Trophoblast cell (in vitro differentiated cells and primary cell): ENCODE measurements around the gene CKAP2L.

ENCODE experiments used
- DNase-seq, 2 donors: peaks; one replicate each; pipeline ENCODE4 v3.0.0-alpha.2; 2016
- H2AFZ ChIP-seq: 2 replicates; pipeline ENCODE4 v1.6.1; 2013; ENCODE audit warnings: low read length, moderate library complexity, mild to moderate bottlenecking; ENCODE audit not compliant: insufficient read depth, poor library complexity
- H2AK5ac ChIP-seq: 2 replicates; pipeline ENCODE4 v1.6.1; 2013; ENCODE audit warnings: mild to moderate bottlenecking, low read length
- H2BK120ac ChIP-seq: 2 replicates; pipeline ENCODE4 v1.6.1; 2013; ENCODE audit warnings: low read length, mild to moderate bottlenecking, moderate library complexity; ENCODE audit not compliant: insufficient read depth, poor library complexity
- H2BK12ac ChIP-seq: 2 replicates; pipeline ENCODE4 v1.6.1; 2013; ENCODE audit warnings: mild to moderate bottlenecking, low read length, moderate library complexity
- H2BK5ac ChIP-seq: 2 replicates; pipeline ENCODE4 v1.6.1; 2013; ENCODE audit warnings: low read length, low read depth, moderate library complexity, mild to moderate bottlenecking; ENCODE audit not compliant: poor library complexity
- H3K14ac ChIP-seq: 2 replicates; pipeline ENCODE4 v1.6.1; 2013; ENCODE audit warnings: mild to moderate bottlenecking, low read length
- H3K18ac ChIP-seq: 2 replicates; pipeline ENCODE4 v1.6.1; 2013; ENCODE audit warnings: mild to moderate bottlenecking, low read length
- H3K23ac ChIP-seq: 2 replicates; pipeline ENCODE4 v1.6.1; 2013; ENCODE audit warnings: low read length
- H3K27ac ChIP-seq: 2 replicates; pipeline ENCODE4 v1.5.1; 2013; ENCODE audit warnings: low read depth, mild to moderate bottlenecking, inconsistent platforms, low read length, moderate library complexity
- H3K27me3 ChIP-seq: 2 replicates; pipeline ENCODE4 v1.6.1; 2013; ENCODE audit warnings: inconsistent platforms, mild to moderate bottlenecking, low read length, moderate library complexity; ENCODE audit not compliant: insufficient read depth
- H3K36me3 ChIP-seq, 2 experiments: 1 replicate in 1 of 2; 2 replicates in 1 of 2; pipeline ENCODE4 v1.6.1; 2013; ENCODE audit warnings: low read length in 2 of 2, mild to moderate bottlenecking in 2 of 2, moderate library complexity in 1 of 2; ENCODE audit not compliant: insufficient read depth in 2 of 2, control insufficient read depth in 1 of 2
- H3K4ac ChIP-seq: 2 replicates; pipeline ENCODE4 v1.6.1; 2013; ENCODE audit warnings: low read depth, mild to moderate bottlenecking, low read length, moderate library complexity
- H3K4me1 ChIP-seq, 2 experiments: 1 replicate in 1 of 2; 2 replicates in 1 of 2; pipeline ENCODE4 v1.6.1; 2013; ENCODE audit warnings: low read length in 2 of 2, mild to moderate bottlenecking in 2 of 2, moderate library complexity in 1 of 2; ENCODE audit not compliant: insufficient read depth in 2 of 2, control insufficient read depth in 1 of 2
- H3K4me2 ChIP-seq: 2 replicates; pipeline ENCODE4 v1.6.1; 2013; ENCODE audit warnings: inconsistent platforms, mild to moderate bottlenecking, low read length, moderate library complexity
- H3K4me3 ChIP-seq: 2 replicates; pipeline ENCODE4 v1.5.1; 2013; ENCODE audit warnings: mild to moderate bottlenecking, low read depth, low read length, inconsistent platforms
- H3K79me1 ChIP-seq: one replicate; pipeline ENCODE4 v1.6.1; 2013; ENCODE audit warnings: low read length
- H3K79me2 ChIP-seq: 2 replicates; pipeline ENCODE4 v1.6.1; 2013; ENCODE audit warnings: low read length, mild to moderate bottlenecking; ENCODE audit not compliant: control insufficient read depth, insufficient read depth, poor library complexity
- H3K9ac ChIP-seq: 2 replicates; pipeline ENCODE4 v1.6.1; 2013; ENCODE audit warnings: mild to moderate bottlenecking, low read length
- H3K9me3 ChIP-seq: 2 replicates; pipeline ENCODE4 v1.6.1; 2013; ENCODE audit warnings: low read depth, mild to moderate bottlenecking, control low read depth, inconsistent platforms, low read length; ENCODE audit not compliant: insufficient read depth
- H4K12ac ChIP-seq: 2 replicates; pipeline ENCODE4 v1.6.1; 2013; ENCODE audit warnings: low read depth, mild to moderate bottlenecking, low read length, moderate library complexity
- H4K8ac ChIP-seq: 2 replicates; pipeline ENCODE4 v1.6.1; 2013; ENCODE audit warnings: low read depth, mild to moderate bottlenecking, low read length, moderate library complexity
- H4K91ac ChIP-seq: one replicate; pipeline ENCODE4 v1.6.1; 2013; ENCODE audit warnings: low read depth, mild to moderate bottlenecking, low read length, moderate library complexity
- WGBS: extraction: QIAGEN DNeasy Blood & Tissue Kit; methylation state at CpG from one replicate; pipeline ENCODE4 v1.1.7; 2013; ENCODE audit warnings: missing lambda C conversion rate; ENCODE audit not compliant: insufficient read length, insufficient coverage; ENCODE audit errors: extremely low coverage; 5-methylcytosine and 5-hydroxymethylcytosine counted together

The CKAP2L gene

DNA sequence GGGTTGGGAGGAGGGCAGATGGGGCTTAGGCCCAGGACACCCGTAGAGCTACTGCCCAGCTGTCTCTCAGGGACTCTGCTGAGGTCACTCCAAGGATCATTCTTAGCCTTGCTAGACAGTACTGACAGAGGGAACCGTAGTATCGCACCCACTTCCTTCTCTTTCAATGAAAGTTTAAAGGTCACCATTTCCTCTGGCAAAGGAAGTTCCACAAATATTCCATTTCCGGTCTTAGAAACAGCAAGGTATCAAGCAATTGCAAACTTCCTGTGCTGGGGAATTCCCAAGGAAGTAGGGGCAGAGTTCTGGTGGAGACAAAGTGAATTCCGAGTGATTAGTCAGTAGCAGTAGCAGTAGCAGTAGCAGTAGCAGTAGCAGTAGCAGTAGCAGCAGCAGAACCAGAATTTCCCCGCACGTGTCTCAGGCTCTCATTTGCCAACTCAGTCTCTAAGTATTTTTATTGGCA lies 47.5 kb upstream of the CKAP2L start:
- DNase-seq, result peak in 1 of 2 donors; percentile 57
- H4K8ac ChIP-seq, result peak overlapping the region; percentile 1
- H3K27me3 ChIP-seq, result no peaks in the 10 kb centered on the region
- H3K4ac ChIP-seq, result no peak overlapping the region
- H3K79me2 ChIP-seq, result no peaks in the 10 kb centered on the region
- H2BK12ac ChIP-seq, result no peak overlapping the region
- WGBS, result no CpG with 5 or more reads among the region's 7 CpGs
- H2BK5ac ChIP-seq, result no peak overlapping the region
- no peak overlapping the region for H3K4me3 ChIP-seq
- H4K12ac ChIP-seq, result no peak overlapping the region
- no peak overlapping the region for H3K18ac ChIP-seq
- H3K27ac ChIP-seq, result no peak overlapping the region
- H3K4me1 ChIP-seq, result peaks cover 2 to 13% of the 10 kb centered on the region in 2 experiments
- no peak overlapping the region for H2AFZ ChIP-seq
- no peaks in the 10 kb centered on the region for H3K9me3 ChIP-seq
- no peak overlapping the region for H2BK120ac ChIP-seq
- no peak overlapping the region for H3K14ac ChIP-seq
- H3K23ac ChIP-seq, result no peak overlapping the region
- H2AK5ac ChIP-seq, result no peak overlapping the region
- H3K9ac ChIP-seq, result no peak overlapping the region
- H3K36me3 ChIP-seq, result no peaks in the 10 kb centered on the region
- H4K91ac ChIP-seq, result peak overlapping the region; percentile 51
- H3K79me1 ChIP-seq, result peaks cover 4% of the 10 kb centered on the region
- H3K4me2 ChIP-seq, result no peak overlapping the region

DNA sequence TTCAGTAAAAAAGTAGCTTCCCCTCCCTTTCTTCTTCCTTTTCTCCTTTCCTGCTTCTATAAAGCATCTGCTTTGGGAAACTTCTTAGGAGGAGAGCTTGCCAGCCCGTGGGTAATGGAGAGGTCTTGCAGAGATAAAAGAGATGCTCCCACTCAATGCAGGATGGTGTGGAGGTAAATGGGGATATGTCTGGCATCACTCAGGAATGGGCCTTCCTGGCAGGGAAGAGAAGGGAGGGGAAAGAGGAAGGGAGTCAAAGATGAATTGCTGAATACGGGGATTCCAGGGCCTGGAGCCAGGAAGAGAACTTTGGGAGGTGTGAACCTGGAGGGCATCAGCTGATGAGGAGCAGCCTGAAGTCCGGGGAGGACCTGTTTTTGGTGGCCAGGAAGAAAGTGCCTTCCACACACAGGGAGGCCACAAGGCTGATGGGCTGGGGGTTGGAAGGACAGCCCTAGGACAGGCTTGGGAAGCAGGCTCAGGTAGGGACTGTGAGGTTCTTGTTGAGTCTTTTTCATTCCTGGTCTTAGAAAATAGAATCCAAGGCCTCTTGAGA lies 46.9 kb upstream of the CKAP2L start:
- H3K79me1 ChIP-seq, result peaks cover 4% of the 10 kb centered on the region
- no peak overlapping the region for H3K23ac ChIP-seq
- H4K8ac ChIP-seq, result peak overlapping the region; percentile 1
- H2BK12ac ChIP-seq, result peak overlapping the region; percentile 3
- H3K79me2 ChIP-seq, result no peaks in the 10 kb centered on the region
- H3K36me3 ChIP-seq, result no peaks in the 10 kb centered on the region
- no peak overlapping the region for H2BK5ac ChIP-seq
- H3K4me1 ChIP-seq, result peaks cover 2 to 13% of the 10 kb centered on the region in 2 experiments
- H3K27ac ChIP-seq, result no peak overlapping the region
- H3K4me3 ChIP-seq, result no peak overlapping the region
- H3K4me2 ChIP-seq, result no peak overlapping the region
- no peak overlapping the region for H2AK5ac ChIP-seq
- no peak overlapping the region for H3K9ac ChIP-seq
- DNase-seq, result no peak
- H3K27me3 ChIP-seq, result no peaks in the 10 kb centered on the region
- H2AFZ ChIP-seq, result no peak overlapping the region
- no peak overlapping the region for H4K12ac ChIP-seq
- no peak overlapping the region for H2BK120ac ChIP-seq
- H3K18ac ChIP-seq, result no peak overlapping the region
- no peaks in the 10 kb centered on the region for H3K9me3 ChIP-seq
- H4K91ac ChIP-seq, result peak overlapping the region; percentile 51
- no peak overlapping the region for H3K4ac ChIP-seq
- no peak overlapping the region for H3K14ac ChIP-seq
- no CpG with 5 or more reads among the region's 3 CpGs for WGBS

DNA sequence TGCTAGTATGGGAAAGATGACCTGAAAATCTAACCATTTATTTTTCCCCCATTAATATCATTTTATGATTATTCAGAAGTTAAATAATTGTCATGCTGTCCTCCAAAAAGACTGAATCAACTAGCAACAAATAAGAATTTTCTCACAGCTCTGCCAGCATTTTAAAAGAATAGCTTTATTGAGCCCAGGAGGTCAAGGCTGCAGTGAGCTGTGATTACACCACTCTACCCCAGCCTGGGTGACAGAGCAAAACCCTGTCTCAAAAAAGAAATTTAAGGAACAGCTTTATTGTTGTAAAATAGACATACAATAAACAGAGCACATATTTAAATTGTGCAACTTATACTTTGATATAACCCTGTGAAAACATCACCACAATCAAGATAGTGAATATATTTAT lies 44.7 kb upstream of the CKAP2L start:
- Histone ChIP-seq H3K4me3 (no peak overlapping the region), H3K27me3 (no peaks in the 10 kb centered on the region), H3K4me2 (no peak overlapping the region), H2AK5ac (no peak overlapping the region), H3K9ac (no peak overlapping the region), H3K23ac (no peak overlapping the region), H2BK5ac (no peak overlapping the region), H4K91ac (no peak overlapping the region), H3K18ac (no peak overlapping the region), H2BK120ac (no peak overlapping the region), H3K27ac (no peak overlapping the region), H3K36me3 (no peaks in the 10 kb centered on the region), H3K4ac (no peak overlapping the region), H4K8ac (no peak overlapping the region), H2AFZ (no peak overlapping the region), H3K9me3 (no peaks in the 10 kb centered on the region), H3K4me1 (peaks cover 0 to 14% of the 10 kb centered on the region in 2 experiments), H3K79me1 (peaks cover 6% of the 10 kb centered on the region), H3K79me2 (no peaks in the 10 kb centered on the region), H3K14ac (no peak overlapping the region), H4K12ac (no peak overlapping the region), H2BK12ac (no peak overlapping the region)
- no peak for DNase-seq

DNA sequence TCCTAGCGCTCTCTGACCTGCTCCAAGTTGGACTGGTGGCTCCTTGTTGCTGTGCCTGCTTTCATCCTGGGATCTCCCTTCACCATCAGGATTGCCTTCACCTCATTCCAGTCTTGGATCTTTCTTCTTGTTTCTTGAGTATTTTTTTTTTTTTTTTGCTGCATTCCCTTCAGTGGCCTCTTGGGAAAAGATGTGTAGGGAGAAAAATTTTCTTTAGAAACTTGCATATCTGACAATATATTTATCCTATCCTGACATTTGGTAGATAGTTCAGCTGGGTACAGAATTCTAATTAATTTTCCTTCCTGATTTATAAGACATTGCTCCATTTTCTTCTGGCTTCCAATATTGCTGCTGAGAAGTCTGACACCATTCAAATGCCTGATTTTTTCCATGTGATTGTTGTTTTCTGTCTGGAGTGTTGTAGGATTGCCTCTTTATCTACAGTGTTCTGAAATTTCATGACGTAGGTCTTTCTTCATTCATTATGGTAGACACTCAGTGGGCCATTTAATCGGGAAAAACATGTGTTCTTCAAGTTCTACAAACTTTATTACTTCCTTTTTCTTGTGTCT lies 42.9 kb upstream of the CKAP2L start:
- Histone ChIP-seq H3K36me3 (no peaks in the 10 kb centered on the region), H3K4me1 (peaks cover 0 to 10% of the 10 kb centered on the region in 2 experiments), H3K9ac (no peak overlapping the region), H4K12ac (no peak overlapping the region), H4K91ac (no peak overlapping the region), H2BK12ac (no peak overlapping the region), H3K79me2 (no peaks in the 10 kb centered on the region), H2AK5ac (no peak overlapping the region), H3K4ac (no peak overlapping the region), H2AFZ (no peak overlapping the region), H2BK5ac (no peak overlapping the region), H3K9me3 (no peaks in the 10 kb centered on the region), H3K79me1 (peaks cover 2% of the 10 kb centered on the region), H3K18ac (no peak overlapping the region), H3K4me2 (no peak overlapping the region), H4K8ac (no peak overlapping the region), H3K27me3 (no peaks in the 10 kb centered on the region), H3K27ac (no peak overlapping the region), H3K4me3 (no peak overlapping the region), H2BK120ac (no peak overlapping the region), H3K14ac (no peak overlapping the region), H3K23ac (no peak overlapping the region)
- no CpG with 5 or more reads among the region's 3 CpGs for WGBS
- no peak for DNase-seq
